AG04449 (cell line): Measurements from ENCODE around the gene FBXL13.

Experiments used
- CTCF ChIA-PET: fragments of 350-600 bp; formaldehyde crosslinking; extraction: SDS; loops from one replicate; lab custom pipeline; 2021; ENCODE audit warnings: antibody characterized with exemption; lab: Yijun Ruan, JAX
- POLR2A ChIA-PET: fragments of 400-600, 350-600 bp; formaldehyde crosslinking; extraction: SDS; loops from one replicate; lab custom pipeline; 2020; ENCODE audit warnings: antibody characterized with exemption, inconsistent platforms; lab: Yijun Ruan, JAX
- DNase-seq: peaks from one replicate; pipeline ENCODE4 v3.0.0-alpha.2; 2010; ENCODE audit warnings: low read depth, low spot score
- H3K4me3 ChIP-seq: 2 replicates; pipeline ENCODE4 v1.5.1; 2011; ENCODE audit warnings: low read depth, mild to moderate bottlenecking, control low read depth, low read length
- TF ChIP-seq, protein P1 (sequence below): IDR thresholded peaks from one replicate; pipeline ENCODE4 v1.5.1; 2011; ENCODE audit warnings: mild to moderate bottlenecking, moderate library complexity, low read length, control low read depth, inconsistent platforms; ENCODE audit not compliant: insufficient read depth; ENCODE audit errors: missing control alignments

FBXL13 gene

DNA sequence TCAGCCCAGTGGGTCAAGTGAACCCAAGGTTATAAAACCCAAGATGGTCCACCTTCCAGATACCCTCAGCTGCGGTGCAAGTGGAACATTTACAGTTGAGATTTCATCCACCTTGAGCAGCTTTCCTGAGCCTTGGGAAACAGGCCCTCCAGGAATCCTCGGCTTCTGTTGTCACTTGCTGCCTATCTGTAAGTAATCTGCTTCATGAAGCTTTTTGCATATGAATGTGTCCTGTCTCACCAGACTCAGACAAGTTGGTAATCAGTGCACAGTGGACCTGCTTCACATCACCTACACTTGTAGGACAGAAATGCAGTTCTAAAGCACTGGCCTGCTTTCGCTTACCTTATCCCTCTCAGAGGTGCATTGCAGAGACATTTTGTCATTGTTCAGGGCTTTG, 245.5 kb downstream of the FBXL13 start:
- TF ChIP-seq, protein P1, sequence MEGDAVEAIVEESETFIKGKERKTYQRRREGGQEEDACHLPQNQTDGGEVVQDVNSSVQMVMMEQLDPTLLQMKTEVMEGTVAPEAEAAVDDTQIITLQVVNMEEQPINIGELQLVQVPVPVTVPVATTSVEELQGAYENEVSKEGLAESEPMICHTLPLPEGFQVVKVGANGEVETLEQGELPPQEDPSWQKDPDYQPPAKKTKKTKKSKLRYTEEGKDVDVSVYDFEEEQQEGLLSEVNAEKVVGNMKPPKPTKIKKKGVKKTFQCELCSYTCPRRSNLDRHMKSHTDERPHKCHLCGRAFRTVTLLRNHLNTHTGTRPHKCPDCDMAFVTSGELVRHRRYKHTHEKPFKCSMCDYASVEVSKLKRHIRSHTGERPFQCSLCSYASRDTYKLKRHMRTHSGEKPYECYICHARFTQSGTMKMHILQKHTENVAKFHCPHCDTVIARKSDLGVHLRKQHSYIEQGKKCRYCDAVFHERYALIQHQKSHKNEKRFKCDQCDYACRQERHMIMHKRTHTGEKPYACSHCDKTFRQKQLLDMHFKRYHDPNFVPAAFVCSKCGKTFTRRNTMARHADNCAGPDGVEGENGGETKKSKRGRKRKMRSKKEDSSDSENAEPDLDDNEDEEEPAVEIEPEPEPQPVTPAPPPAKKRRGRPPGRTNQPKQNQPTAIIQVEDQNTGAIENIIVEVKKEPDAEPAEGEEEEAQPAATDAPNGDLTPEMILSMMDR, result no peak
- ChIA-PET POLR2A (no interaction called here), CTCF (interaction anchor here (2.6 kb wide), 1 partner anchor 233 kb away, joined by 11 read pairs; no protein-coding TSS in a partner anchor)
- no peak overlapping the region for H3K4me3 ChIP-seq
- no peak for DNase-seq

GRCh38 chr7:102828286-102828685, 246.3 kb downstream of the FBXL13 start:
- TF ChIP-seq, protein P1, result no peak
- DNase-seq, result peak; percentile 70
- CTCF ChIA-PET, result interaction anchor here (2.6 kb wide), 1 partner anchor 234 kb away, joined by 11 read pairs; no protein-coding TSS in a partner anchor
- POLR2A ChIA-PET, result no interaction called here
- H3K4me3 ChIP-seq, result no peak overlapping the region

- no peak overlapping the region for H3K4me3 ChIP-seq
- ChIA-PET CTCF (no interaction called here), POLR2A (no interaction called here)
- no peak for DNase-seq
- TF ChIP-seq, protein P1, result no peak
These were observed 251.0 kb downstream of the FBXL13 start for GRCh38 chr7:102823390-102824119.

DNA sequence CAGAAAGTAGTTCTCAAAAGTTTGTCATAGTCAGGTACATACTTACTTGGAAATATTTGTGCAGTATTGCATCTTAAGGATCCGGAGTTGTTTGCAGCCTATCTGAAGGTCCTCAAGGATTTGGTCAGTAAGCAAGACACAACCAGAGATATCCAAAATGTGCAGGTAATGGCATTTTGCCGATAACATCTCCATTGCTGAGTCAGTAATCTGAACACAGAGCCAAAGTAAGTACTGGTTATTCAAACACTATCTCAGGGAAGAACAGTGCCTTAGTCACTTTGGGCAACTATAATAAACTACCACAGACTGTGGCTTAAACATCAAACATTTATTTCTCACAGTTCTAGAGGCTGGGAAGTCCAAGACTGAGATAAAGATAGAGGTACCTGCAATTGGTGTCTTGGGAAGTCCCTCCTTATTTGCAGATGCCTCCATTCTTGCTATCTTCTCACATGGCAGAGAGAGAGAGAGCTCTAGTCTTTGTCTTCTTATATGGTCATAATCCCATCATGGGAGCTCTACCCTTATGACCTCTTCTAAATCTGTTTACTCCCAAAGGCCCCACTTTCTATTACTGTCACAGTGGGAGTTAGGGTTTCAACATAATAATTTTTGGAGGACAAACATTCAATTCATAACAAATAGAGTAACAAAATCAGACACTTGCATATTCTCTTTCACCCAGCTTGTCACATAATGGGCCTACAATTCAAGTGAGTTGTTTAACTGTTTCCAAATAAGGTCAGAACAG, 252.4 kb downstream of the FBXL13 start:
- TF ChIP-seq, protein P1, result no peak
- CTCF ChIA-PET, result interaction anchor here (0.9 kb wide), 1 partner anchor 10 kb away, joined by 3 read pairs; no protein-coding TSS in a partner anchor
- H3K4me3 ChIP-seq, result no peak overlapping the region
- DNase-seq, result no peak
- POLR2A ChIA-PET, result no interaction called here

DNA sequence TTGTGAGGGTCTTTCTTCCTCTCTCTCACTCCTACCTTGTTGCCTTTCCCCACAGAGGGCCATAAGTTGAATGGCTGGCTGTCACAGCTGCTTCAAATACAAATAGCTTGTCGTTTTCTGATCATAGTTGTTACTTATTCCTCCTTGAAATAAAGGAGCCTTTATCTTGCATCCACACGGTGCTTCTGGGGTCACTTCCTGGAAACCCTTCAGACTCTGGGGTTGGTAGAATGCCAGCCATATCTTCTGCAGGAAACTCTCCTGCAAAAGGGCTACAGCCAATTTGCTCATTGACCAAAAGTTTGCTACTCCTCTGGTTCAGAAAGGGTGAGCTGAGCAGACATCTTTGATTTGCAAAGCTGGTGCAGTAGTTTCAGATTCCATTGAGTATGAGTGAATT, 255.4 kb downstream of the FBXL13 start:
- no peak for DNase-seq
- H3K4me3 ChIP-seq, result no peak overlapping the region
- ChIA-PET CTCF (interaction anchor here (0.8 to 1.3 kb wide), 3 partner anchors 8 to 243 kb away, joined by 3 to 4 read pairs (median 3); no protein-coding TSS in a partner anchor), POLR2A (no interaction called here)
- TF ChIP-seq, protein P1, result no peak
